Neutrophil (primary cell): Measurements from ENCODE around the gene COMMD1.

Experiments
- H3K27ac ChIP-seq: fragments of 200-600 bp; sonication (generic); 2 replicates; pipeline ENCODE4 v1.5.1; 2016; ENCODE audit warnings: mild to moderate bottlenecking, moderate library complexity
- H3K27me3 ChIP-seq: fragments of 200-600 bp; sonication (generic); 2 replicates; pipeline ENCODE4 v1.6.0; 2016; ENCODE audit warnings: mild to moderate bottlenecking
- H3K36me3 ChIP-seq: fragments of 200-600 bp; sonication (generic); 2 replicates; pipeline ENCODE4 v1.5.1; 2017
- H3K4me1 ChIP-seq, 2 experiments: fragments of 200-600 bp in 1 of 2; sonication (generic) in 1 of 2; 1 replicate in 1 of 2; 2 replicates in 1 of 2; pipeline versions ENCODE4 v1.5.1 to v1.6.1; 2013 to 2016; ENCODE audit warnings: low read depth in 1 of 2, low read length in 1 of 2, mild to moderate bottlenecking in 1 of 2, moderate library complexity in 1 of 2; ENCODE audit not compliant: control insufficient read depth in 1 of 2, insufficient read depth in 1 of 2
- H3K4me3 ChIP-seq, 2 experiments: fragments of 200-600 bp in 1 of 2; sonication (generic) in 1 of 2; 1 replicate in 1 of 2; 2 replicates in 1 of 2; pipeline ENCODE4 v1.5.1; 2013 to 2016; ENCODE audit warnings: low read depth in 1 of 2, low read length in 1 of 2, mild to moderate bottlenecking in 1 of 2, moderate library complexity in 1 of 2
- H3K9me3 ChIP-seq: fragments of 200-600 bp; sonication (generic); 2 replicates; pipeline ENCODE4 v1.5.1; 2016
- CTCF ChIP-seq: fragments of 200-600 bp; sonication (generic); IDR thresholded peaks from 2 replicates; pipeline ENCODE4 v1.5.1; 2016; ENCODE audit warnings: antibody characterized with exemption

The COMMD1 gene

GRCh38 chr2:62147610-62148301 lies 242.3 kb downstream of the COMMD1 start:
- H3K4me1 ChIP-seq, result no peaks in the 10 kb centered on the region
- no peaks in the 10 kb centered on the region for H3K36me3 ChIP-seq
- H3K27me3 ChIP-seq, result no peaks in the 10 kb centered on the region
- H3K27ac ChIP-seq, result no peak overlapping the region
- no peak for TF ChIP-seq CTCF
- H3K9me3 ChIP-seq, result no peaks in the 10 kb centered on the region
- no peak overlapping the region for H3K4me3 ChIP-seq

GRCh38 chr2:62149708-62150107 lies 244.2 kb downstream of the COMMD1 start:
- Histone ChIP-seq H3K4me3 (no peak overlapping the region), H3K9me3 (no peaks in the 10 kb centered on the region), H3K27me3 (no peaks in the 10 kb centered on the region), H3K27ac (no peak overlapping the region), H3K36me3 (no peaks in the 10 kb centered on the region), H3K4me1 (peaks cover 8 to 11% of the 10 kb centered on the region in 2 experiments)
- TF ChIP-seq CTCF, result no peak

GRCh38 chr2:62150597-62151305 lies 245.3 kb downstream of the COMMD1 start:
- TF ChIP-seq CTCF, result no peak
- H3K36me3 ChIP-seq, result no peaks in the 10 kb centered on the region
- no peak overlapping the region for H3K4me3 ChIP-seq
- no peak overlapping the region for H3K27ac ChIP-seq
- H3K9me3 ChIP-seq, result no peaks in the 10 kb centered on the region
- H3K27me3 ChIP-seq, result no peaks in the 10 kb centered on the region
- H3K4me1 ChIP-seq, result peaks cover 8 to 11% of the 10 kb centered on the region in 2 experiments

GRCh38 chr2:62151306-62151638 lies 245.8 kb downstream of the COMMD1 start:
- H3K9me3 ChIP-seq, result no peaks in the 10 kb centered on the region
- no peak overlapping the region for H3K27ac ChIP-seq
- H3K36me3 ChIP-seq, result no peaks in the 10 kb centered on the region
- H3K4me3 ChIP-seq, result no peak overlapping the region
- H3K27me3 ChIP-seq, result no peaks in the 10 kb centered on the region
- TF ChIP-seq CTCF, result no peak
- H3K4me1 ChIP-seq, result peaks cover 8 to 11% of the 10 kb centered on the region in 2 experiments

- H3K36me3 ChIP-seq, result no peaks in the 10 kb centered on the region
- H3K27me3 ChIP-seq, result no peaks in the 10 kb centered on the region
- no peak overlapping the region for H3K4me3 ChIP-seq
- no peak overlapping the region for H3K27ac ChIP-seq
- H3K4me1 ChIP-seq, result peaks cover 8 to 11% of the 10 kb centered on the region in 2 experiments
- no peaks in the 10 kb centered on the region for H3K9me3 ChIP-seq
- no peak for TF ChIP-seq CTCF
Observed at GRCh38 chr2:62152000-62152399, 246.5 kb downstream of the COMMD1 start.
